Muscle layer of colon (tissue), 2 donors: ENCODE measurements around the gene DYNLRB1.

ENCODE experiments used
- H3K27ac ChIP-seq: one replicate; pipeline ENCODE4 v1.7.0; 2013; ENCODE audit warnings: low read depth, mild to moderate bottlenecking, low read length, moderate library complexity
- H3K27me3 ChIP-seq, 2 donors: one replicate each; pipeline ENCODE4 v1.7.0; 2013; ENCODE audit warnings: low read length in 2 of 2, mild to moderate bottlenecking in 2 of 2; ENCODE audit not compliant: insufficient read depth in 2 of 2, control insufficient read depth in 1 of 2
- H3K36me3 ChIP-seq: one replicate; pipeline ENCODE4 v1.7.0; 2013; ENCODE audit warnings: mild to moderate bottlenecking, low read length; ENCODE audit not compliant: insufficient read depth
- H3K4me1 ChIP-seq: one replicate; pipeline ENCODE4 v1.7.0; 2013; ENCODE audit warnings: mild to moderate bottlenecking, low read length; ENCODE audit not compliant: insufficient read depth
- H3K4me3 ChIP-seq, 2 donors: one replicate each; pipeline ENCODE4 v1.7.0; 2013; ENCODE audit warnings: low read length in 2 of 2, low read depth in 1 of 2, mild to moderate bottlenecking in 1 of 2, moderate library complexity in 1 of 2
- H3K9ac ChIP-seq: one replicate; pipeline ENCODE4 v1.7.0; 2013; ENCODE audit warnings: low read length
- H3K9me3 ChIP-seq: one replicate; pipeline ENCODE4 v1.7.0; 2013; ENCODE audit warnings: mild to moderate bottlenecking, low read length
- donor health status: abdominal sarcoma.
- donor health status: Adenocarcinoma of cecum.

The DYNLRB1 gene

GRCh38 chr20:34536798-34537394, 20.7 kb downstream of the DYNLRB1 start:
- H3K9me3 ChIP-seq = no peaks in the 10 kb centered on the region
- no peaks in the 10 kb centered on the region for H3K4me1 ChIP-seq
- H3K27me3 ChIP-seq = no peaks in the 10 kb centered on the region
- H3K4me3 ChIP-seq = no peak overlapping the region
- peaks cover 70% of the 10 kb centered on the region for H3K36me3 ChIP-seq
- no peak overlapping the region for H3K9ac ChIP-seq
- H3K27ac ChIP-seq = no peak overlapping the region

DNA sequence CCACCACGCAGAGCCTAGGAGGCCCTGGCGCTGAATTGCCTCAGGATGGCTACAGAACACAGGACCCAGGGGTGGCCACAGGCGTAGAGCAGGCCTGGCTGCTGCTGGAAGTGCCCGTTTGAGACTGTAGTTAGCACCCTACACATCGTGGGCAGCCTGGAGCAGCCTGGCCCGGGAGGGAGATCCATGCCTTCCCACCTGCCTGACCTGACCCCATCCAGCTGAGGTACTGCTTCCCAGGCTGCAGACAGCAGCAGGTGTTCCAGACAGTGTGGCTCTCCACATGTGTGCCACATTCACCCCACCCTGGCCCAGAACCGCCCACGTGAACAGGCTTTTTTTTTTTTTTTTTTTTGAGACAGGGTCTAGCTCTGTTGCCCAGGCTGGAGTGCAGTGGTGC, 21.4 kb downstream of the DYNLRB1 start:
- H3K4me3 ChIP-seq = no peak overlapping the region
- H3K9ac ChIP-seq = no peak overlapping the region
- no peaks in the 10 kb centered on the region for H3K27me3 ChIP-seq
- no peaks in the 10 kb centered on the region for H3K4me1 ChIP-seq
- no peak overlapping the region for H3K27ac ChIP-seq
- H3K9me3 ChIP-seq = no peaks in the 10 kb centered on the region
- peaks cover 71% of the 10 kb centered on the region for H3K36me3 ChIP-seq

- H3K4me1 ChIP-seq = no peaks in the 10 kb centered on the region
- H3K27ac ChIP-seq = no peak overlapping the region
- H3K9me3 ChIP-seq = no peaks in the 10 kb centered on the region
- H3K9ac ChIP-seq = no peak overlapping the region
- no peaks in the 10 kb centered on the region for H3K27me3 ChIP-seq
- H3K4me3 ChIP-seq = no peak overlapping the region
- H3K36me3 ChIP-seq = peaks cover 71% of the 10 kb centered on the region
These were observed 22.5 kb downstream of the DYNLRB1 start for GRCh38 chr20:34538671-34539123.

DNA sequence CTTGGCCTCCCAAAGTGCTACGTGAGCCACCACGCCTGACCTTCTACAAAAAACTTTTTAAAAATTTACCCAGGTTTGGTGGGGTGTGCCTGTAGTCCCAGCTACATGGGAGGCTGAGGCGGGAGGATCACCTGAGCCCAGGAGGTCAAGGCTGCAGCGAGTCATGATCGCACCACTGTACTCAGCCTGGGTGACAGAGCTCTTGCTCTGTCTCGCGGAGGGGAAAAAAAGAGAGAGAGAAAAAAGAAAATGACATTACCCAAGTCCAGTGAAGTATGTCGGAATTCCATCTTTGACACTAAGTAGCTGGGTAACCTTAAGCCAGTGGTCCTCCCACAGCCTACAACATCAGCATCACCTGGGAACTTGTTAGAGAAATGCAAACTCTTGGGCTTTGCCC, 23.5 kb downstream of the DYNLRB1 start:
- H3K36me3 ChIP-seq = peaks cover 61% of the 10 kb centered on the region
- no peaks in the 10 kb centered on the region for H3K9me3 ChIP-seq
- H3K9ac ChIP-seq = no peak overlapping the region
- no peak overlapping the region for H3K4me3 ChIP-seq
- no peak overlapping the region for H3K27ac ChIP-seq
- no peaks in the 10 kb centered on the region for H3K4me1 ChIP-seq
- H3K27me3 ChIP-seq = no peaks in the 10 kb centered on the region

GRCh38 chr20:34540596-34541263, 24.5 kb downstream of the DYNLRB1 start:
- Histone ChIP-seq H3K9me3 (no peaks in the 10 kb centered on the region), H3K27me3 (no peaks in the 10 kb centered on the region), H3K4me1 (no peaks in the 10 kb centered on the region), H3K4me3 (no peak overlapping the region), H3K36me3 (peaks cover 51% of the 10 kb centered on the region), H3K27ac (no peak overlapping the region), H3K9ac (no peak overlapping the region)

GRCh38 chr20:34541264-34541901, 25.2 kb downstream of the DYNLRB1 start:
- H3K36me3 ChIP-seq = peaks cover 45% of the 10 kb centered on the region
- no peaks in the 10 kb centered on the region for H3K27me3 ChIP-seq
- no peaks in the 10 kb centered on the region for H3K9me3 ChIP-seq
- no peak overlapping the region for H3K4me3 ChIP-seq
- no peaks in the 10 kb centered on the region for H3K4me1 ChIP-seq
- no peak overlapping the region for H3K27ac ChIP-seq
- H3K9ac ChIP-seq = no peak overlapping the region

- no peaks in the 10 kb centered on the region for H3K9me3 ChIP-seq
- H3K27me3 ChIP-seq = no peaks in the 10 kb centered on the region
- H3K27ac ChIP-seq = no peak overlapping the region
- H3K9ac ChIP-seq = no peak overlapping the region
- H3K36me3 ChIP-seq = peaks cover 41% of the 10 kb centered on the region
- no peak overlapping the region for H3K4me3 ChIP-seq
- H3K4me1 ChIP-seq = no peaks in the 10 kb centered on the region
These were observed 25.7 kb downstream of the DYNLRB1 start for GRCh38 chr20:34541917-34542316.

GRCh38 chr20:34542439-34542838, 26.2 kb downstream of the DYNLRB1 start:
- H3K27me3 ChIP-seq = no peaks in the 10 kb centered on the region
- no peaks in the 10 kb centered on the region for H3K4me1 ChIP-seq
- H3K27ac ChIP-seq = no peak overlapping the region
- peaks cover 36% of the 10 kb centered on the region for H3K36me3 ChIP-seq
- no peaks in the 10 kb centered on the region for H3K9me3 ChIP-seq
- no peak overlapping the region for H3K9ac ChIP-seq
- H3K4me3 ChIP-seq = no peak overlapping the region

DNA sequence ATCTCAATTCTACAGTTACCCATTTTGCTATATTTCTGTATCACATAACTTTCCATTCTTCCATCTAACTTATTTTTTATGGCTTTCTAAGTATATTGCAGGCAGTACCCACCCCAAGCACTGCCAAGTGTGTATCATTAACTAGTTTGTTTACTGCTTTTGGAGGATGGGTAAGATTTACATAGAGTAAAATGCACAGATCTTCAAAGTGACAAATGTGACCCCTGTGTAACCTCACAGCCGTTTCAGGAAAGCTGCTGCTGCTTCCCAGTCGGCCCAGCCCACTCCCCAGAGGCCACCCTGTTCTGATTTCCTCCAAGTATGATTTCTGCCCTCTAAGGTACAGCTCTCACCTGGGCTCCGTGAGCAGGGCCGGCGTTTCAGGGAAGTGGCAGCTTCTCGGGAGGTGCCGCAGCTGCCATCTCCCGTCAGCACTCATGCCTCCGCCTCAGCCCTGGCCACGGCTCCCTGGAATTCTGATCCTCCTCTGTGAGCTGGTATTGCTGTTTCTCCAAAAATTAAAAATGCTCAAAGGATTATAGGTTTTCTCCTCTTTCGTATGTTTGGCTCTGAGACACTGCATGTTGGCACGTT, 27.3 kb downstream of the DYNLRB1 start:
- Histone ChIP-seq H3K36me3 (peaks cover 31% of the 10 kb centered on the region), H3K9me3 (no peaks in the 10 kb centered on the region), H3K9ac (no peak overlapping the region), H3K27ac (no peak overlapping the region), H3K27me3 (no peaks in the 10 kb centered on the region), H3K4me3 (no peak overlapping the region), H3K4me1 (no peaks in the 10 kb centered on the region)

- no peak overlapping the region for H3K27ac ChIP-seq
- no peaks in the 10 kb centered on the region for H3K27me3 ChIP-seq
- no peak overlapping the region for H3K4me3 ChIP-seq
- no peaks in the 10 kb centered on the region for H3K9me3 ChIP-seq
- peaks cover 24% of the 10 kb centered on the region for H3K36me3 ChIP-seq
- no peaks in the 10 kb centered on the region for H3K4me1 ChIP-seq
- no peak overlapping the region for H3K9ac ChIP-seq
These were observed 28.0 kb downstream of the DYNLRB1 start for GRCh38 chr20:34544109-34544796.

DNA sequence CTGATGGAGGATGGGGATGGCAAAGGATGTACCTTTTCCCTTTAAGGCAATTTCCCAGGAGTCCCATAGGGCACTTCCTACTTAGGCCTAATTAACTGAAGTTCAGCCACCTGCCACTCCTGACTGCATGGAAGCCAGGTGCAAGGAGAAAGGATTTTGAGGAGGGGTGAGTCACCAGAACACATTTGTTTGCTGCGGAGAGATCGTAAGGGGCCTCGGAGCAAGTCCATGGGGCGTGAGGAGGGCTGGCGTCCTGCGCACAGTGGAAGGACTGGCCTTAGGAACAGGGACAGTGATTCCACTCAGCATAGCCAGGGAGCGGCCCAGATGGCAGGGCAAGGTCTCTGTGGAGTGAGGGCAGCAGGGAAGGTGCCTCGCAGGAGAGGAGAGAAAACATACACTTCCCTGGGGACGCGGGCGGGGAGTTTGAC, 30.5 kb downstream of the DYNLRB1 start:
- Histone ChIP-seq H3K4me3 (no peak overlapping the region), H3K9ac (no peak overlapping the region), H3K4me1 (no peaks in the 10 kb centered on the region), H3K27me3 (no peaks in the 10 kb centered on the region), H3K36me3 (peaks cover 4% of the 10 kb centered on the region), H3K27ac (no peak overlapping the region), H3K9me3 (no peaks in the 10 kb centered on the region)
